ENCODE measurements around the gene DDX39B.
A peak's percentile ranks its signal among the peaks of the same experiment; 100 is the strongest.
"Not testable (repeated sequence)": the region's sequence is repeated elsewhere in the genome, so short reads cannot be mapped to it uniquely, and the experiment has no call there.

Gene DDX39B

GRCh38 chr6:31558318-31558625 is 16.5 kb upstream of the DDX39B start:
- Histone ChIP-seq H3K4me3 (replicated peaks; ENCODE audit: low read depth, low read length) (peak overlapping the region; percentile 21), H3K27me3 (replicated peaks; ENCODE audit: control insufficient read depth, insufficient read depth, low read length) (no peaks in the 10 kb centered on the region), H3K36me3 (ENCODE audit: control insufficient read depth, insufficient read depth, low read length) (peaks cover 1% of the 10 kb centered on the region)
- TF ChIP-seq CTCF (IDR thresholded peaks at IDR 0.05; ENCODE audit: insufficient read depth, low read length, poor library complexity, severe bottlenecking) = no peak
- no peak for DNase-seq (ENCODE audit: extremely low read depth, insufficient read length)

GRCh38 chr6:31557443-31558317 is 15.9 kb upstream of the DDX39B start:
- H3K27me3 ChIP-seq (replicated peaks; ENCODE audit: control insufficient read depth, insufficient read depth, low read length) = no peaks in the 10 kb centered on the region
- no peak overlapping the region for H3K4me3 ChIP-seq (replicated peaks; ENCODE audit: low read depth, low read length)
- DNase-seq (ENCODE audit: extremely low read depth, insufficient read length) = no peak
- TF ChIP-seq CTCF (IDR thresholded peaks at IDR 0.05; ENCODE audit: insufficient read depth, low read length, poor library complexity, severe bottlenecking) = no peak
- peaks cover 1% of the 10 kb centered on the region for H3K36me3 ChIP-seq (ENCODE audit: control insufficient read depth, insufficient read depth, low read length)

- no peak for TF ChIP-seq CTCF (IDR thresholded peaks at IDR 0.05; ENCODE audit: insufficient read depth, low read length, poor library complexity, severe bottlenecking)
- Histone ChIP-seq H3K27me3 (replicated peaks; ENCODE audit: control insufficient read depth, insufficient read depth, low read length) (no peaks in the 10 kb centered on the region), H3K4me3 (replicated peaks; ENCODE audit: low read depth, low read length) (no peak overlapping the region; the same call in 1 of the 2 replicates), H3K36me3 (ENCODE audit: control insufficient read depth, insufficient read depth, low read length) (peaks cover 1% of the 10 kb centered on the region)
- no peak for DNase-seq (ENCODE audit: extremely low read depth, insufficient read length)
Measured at GRCh38 chr6:31556307-31556706, 14.5 kb upstream of the DDX39B start.

GRCh38 chr6:31551371-31551770 is 9.6 kb upstream of the DDX39B start:
- peak; percentile 68 for TF ChIP-seq CTCF (IDR thresholded peaks at IDR 0.05; ENCODE audit: insufficient read depth, low read length, poor library complexity, severe bottlenecking)
- H3K27me3 ChIP-seq (replicated peaks; ENCODE audit: control insufficient read depth, insufficient read depth, low read length); H3K4me3 ChIP-seq (replicated peaks; ENCODE audit: low read depth, low read length); DNase-seq (ENCODE audit: extremely low read depth, insufficient read length); H3K36me3 ChIP-seq (ENCODE audit: control insufficient read depth, insufficient read depth, low read length): not testable (repeated sequence)

- H3K4me3 ChIP-seq (replicated peaks; ENCODE audit: low read depth, low read length) = no peak overlapping the region; the same call in 1 of the 2 replicates
- H3K27me3 ChIP-seq (replicated peaks; ENCODE audit: control insufficient read depth, insufficient read depth, low read length) = no peaks in the 10 kb centered on the region
- TF ChIP-seq CTCF (IDR thresholded peaks at IDR 0.05; ENCODE audit: insufficient read depth, low read length, poor library complexity, severe bottlenecking) = no peak
- H3K36me3 ChIP-seq (ENCODE audit: control insufficient read depth, insufficient read depth, low read length) = no peaks in the 10 kb centered on the region
- DNase-seq (ENCODE audit: extremely low read depth, insufficient read length) = no peak
Measured at GRCh38 chr6:31548544-31548873, 6.7 kb upstream of the DDX39B start.
